Natural killer cell (primary cell): Measurements from ENCODE around the gene FAM227B. TPM values are rescaled to one million over a fixed set of nuclear protein-coding genes. Genes with fewer than 3 reads are reported as not detected.

Experiments
- ATAC-seq, 3 donors: fragments of 150-1000 bp in 2 of 3; fragments of 200-7000 bp in 1 of 3; cut with Tn5 transposase; 1 replicate in 1 of 3; 2 replicates in 2 of 3; pipeline ENCODE4 v1.10.0; 2021; ENCODE audit warnings: mild to moderate bottlenecking in 2 of 3, moderate library complexity in 2 of 3
- DNase-seq, 2 donors: peaks; one replicate each; pipeline versions ENCODE4 v3.0.0 to v3.0.0-alpha.2; 2013 to 2021; ENCODE audit warnings: mixed read lengths in 1 of 2
- H3K27ac ChIP-seq: one replicate; pipeline ENCODE4 v1.5.1; 2013; ENCODE audit warnings: mild to moderate bottlenecking, low read length
- H3K27me3 ChIP-seq: one replicate; pipeline ENCODE4 v1.6.1; 2013; ENCODE audit warnings: low read length; ENCODE audit not compliant: control insufficient read depth, insufficient read depth
- H3K36me3 ChIP-seq: one replicate; pipeline ENCODE4 v1.6.1; 2013; ENCODE audit warnings: low read length; ENCODE audit not compliant: control insufficient read depth, insufficient read depth
- H3K4me1 ChIP-seq: one replicate; pipeline ENCODE4 v1.6.1; 2013; ENCODE audit warnings: low read length; ENCODE audit not compliant: control insufficient read depth, insufficient read depth
- H3K4me3 ChIP-seq: one replicate; pipeline ENCODE4 v1.5.1; 2013; ENCODE audit warnings: low read length
- H3K9me3 ChIP-seq: one replicate; pipeline ENCODE4 v1.6.1; 2013; ENCODE audit warnings: low read length; ENCODE audit not compliant: control insufficient read depth, insufficient read depth
- H3K27ac Mint-ChIP-seq, 2 donors: one replicate each; pipeline ENCODE4 v1.8.0; 2022; ENCODE audit warnings: mild to moderate bottlenecking in 2 of 2, mixed read lengths in 2 of 2, moderate library complexity in 1 of 2
- H3K27me3 Mint-ChIP-seq, 2 donors: one replicate each; pipeline ENCODE4 v1.8.0; 2022; ENCODE audit warnings: low read depth in 2 of 2, mixed read lengths in 2 of 2
- H3K36me3 Mint-ChIP-seq: one replicate; pipeline ENCODE4 v1.8.0; 2022; ENCODE audit warnings: mixed read lengths
- H3K4me1 Mint-ChIP-seq, 2 donors: one replicate each; pipeline ENCODE4 v1.8.0; 2022; ENCODE audit warnings: mixed read lengths in 2 of 2
- H3K4me3 Mint-ChIP-seq: one replicate; pipeline ENCODE4 v1.8.0; 2022; ENCODE audit warnings: mild to moderate bottlenecking, moderate library complexity, mixed read lengths
- H3K9me3 Mint-ChIP-seq, 2 donors: one replicate each; pipeline ENCODE4 v1.8.0; 2022; ENCODE audit warnings: mixed read lengths in 2 of 2
- WGBS: methylation state at CpG from one replicate; pipeline ENCODE4 v1.1.7; 2013; ENCODE audit warnings: missing lambda C conversion rate; ENCODE audit not compliant: insufficient coverage; 5-methylcytosine and 5-hydroxymethylcytosine counted together
- intact Hi-C: fragments of 100-400 bp; cut with micrococcal nuclease; formaldehyde crosslinking; loops from one replicate; pipeline ENCODE4 v1.14.2; 2022
- total RNA-seq, 4 donors: library from RNA; stranded (reverse); fragments of 120-200 nt in 1 of 4; gene quantifications; one replicate each; pipeline versions ENCODE4 v1.2.3 to v1.2.4, GENCODE V29; 2013 to 2022
- TF ChIP-seq, protein P1 (sequence below): fragments of 200-600 bp; IDR thresholded peaks from one replicate; pipeline ENCODE4 v1.8.0; 2022; ENCODE audit warnings: antibody characterized with exemption

The FAM227B gene
- total RNA-seq, 3 donors from 2014 or later (not counting 1 experiment from before 2014, with no cell fraction given): 3.8 to 5.0 (median 4.9) TPM

DNA sequence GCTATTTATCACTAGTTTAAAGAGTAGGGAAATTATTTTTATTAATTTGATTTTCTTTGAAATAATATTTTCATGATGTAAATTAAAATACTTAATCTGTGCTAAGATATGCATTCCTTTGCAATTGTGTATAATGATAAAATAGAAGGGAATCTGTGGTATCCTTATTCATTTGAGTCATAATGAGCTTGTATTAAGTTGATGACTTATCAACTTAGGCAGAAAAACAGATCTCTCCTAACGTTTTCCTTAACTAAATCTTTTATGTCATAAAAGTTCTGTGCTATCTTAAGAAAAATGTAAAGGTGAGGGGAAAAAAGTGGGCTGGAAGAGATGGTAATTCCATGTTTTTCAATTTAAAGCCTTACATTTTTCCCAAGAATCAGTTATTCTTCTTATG is 195.7 kb downstream of the FAM227B start:
- no peaks in the 10 kb centered on the region for H3K9me3 ChIP-seq
- ATAC-seq (no peak), DNase-seq (no peak)
- Mint-ChIP-seq H3K36me3 (no peaks in the 10 kb centered on the region), H3K9me3 (peaks cover 0 to 2% of the 10 kb centered on the region in 2 donors), H3K4me1 (peaks cover 6 to 7% of the 10 kb centered on the region in 2 donors), H3K27ac (no peak overlapping the region), H3K27me3 (peaks cover 3 to 14% of the 10 kb centered on the region in 2 donors), H3K4me3 (no peak overlapping the region)
- no CpG with 5 or more reads among the region's 1 CpG for WGBS
- no peaks in the 10 kb centered on the region for H3K4me1 ChIP-seq
- H3K27ac ChIP-seq: no peak overlapping the region
- intact Hi-C loops: loop anchor here (5.0 kb wide), 1 partner anchor 208 kb away; no protein-coding TSS in a partner anchor
- no peaks in the 10 kb centered on the region for H3K27me3 ChIP-seq
- no peaks in the 10 kb centered on the region for H3K36me3 ChIP-seq
- TF ChIP-seq, protein P1, sequence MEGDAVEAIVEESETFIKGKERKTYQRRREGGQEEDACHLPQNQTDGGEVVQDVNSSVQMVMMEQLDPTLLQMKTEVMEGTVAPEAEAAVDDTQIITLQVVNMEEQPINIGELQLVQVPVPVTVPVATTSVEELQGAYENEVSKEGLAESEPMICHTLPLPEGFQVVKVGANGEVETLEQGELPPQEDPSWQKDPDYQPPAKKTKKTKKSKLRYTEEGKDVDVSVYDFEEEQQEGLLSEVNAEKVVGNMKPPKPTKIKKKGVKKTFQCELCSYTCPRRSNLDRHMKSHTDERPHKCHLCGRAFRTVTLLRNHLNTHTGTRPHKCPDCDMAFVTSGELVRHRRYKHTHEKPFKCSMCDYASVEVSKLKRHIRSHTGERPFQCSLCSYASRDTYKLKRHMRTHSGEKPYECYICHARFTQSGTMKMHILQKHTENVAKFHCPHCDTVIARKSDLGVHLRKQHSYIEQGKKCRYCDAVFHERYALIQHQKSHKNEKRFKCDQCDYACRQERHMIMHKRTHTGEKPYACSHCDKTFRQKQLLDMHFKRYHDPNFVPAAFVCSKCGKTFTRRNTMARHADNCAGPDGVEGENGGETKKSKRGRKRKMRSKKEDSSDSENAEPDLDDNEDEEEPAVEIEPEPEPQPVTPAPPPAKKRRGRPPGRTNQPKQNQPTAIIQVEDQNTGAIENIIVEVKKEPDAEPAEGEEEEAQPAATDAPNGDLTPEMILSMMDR: no peak
- H3K4me3 ChIP-seq: no peak overlapping the region

DNA sequence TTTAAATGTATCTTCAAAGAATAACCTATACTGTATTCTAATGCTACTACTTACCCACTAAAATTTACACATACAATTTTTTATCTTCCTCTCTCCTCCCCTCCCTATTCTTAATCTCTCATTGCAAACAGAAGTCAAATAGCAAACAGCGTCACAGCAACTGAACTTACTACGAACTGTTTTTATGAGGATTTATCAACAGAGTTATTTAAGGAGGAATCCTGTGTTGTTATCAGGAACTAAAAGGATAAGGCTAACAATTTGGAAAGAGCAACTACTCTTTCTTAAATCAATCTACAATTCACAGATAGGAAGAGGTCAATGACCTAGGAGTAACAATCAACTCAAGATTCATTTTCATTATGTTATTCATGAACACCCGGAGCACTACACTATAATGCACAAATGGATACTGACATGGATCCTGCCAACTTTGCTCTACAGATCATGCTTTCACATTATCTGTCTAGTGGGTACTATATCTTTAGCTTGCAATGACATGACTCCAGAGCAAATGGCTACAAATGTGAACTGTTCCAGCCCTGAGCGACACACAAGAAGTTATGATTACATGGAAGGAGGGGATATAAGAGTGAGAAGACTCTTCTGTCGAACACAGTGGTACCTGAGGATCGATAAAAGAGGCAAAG is 196.6 kb downstream of the FAM227B start:
- H3K27me3 Mint-ChIP-seq: peaks cover 3 to 14% of the 10 kb centered on the region in 2 donors
- Histone ChIP-seq H3K27ac (no peak overlapping the region), H3K36me3 (no peaks in the 10 kb centered on the region), H3K4me1 (no peaks in the 10 kb centered on the region), H3K9me3 (no peaks in the 10 kb centered on the region), H3K4me3 (no peak overlapping the region), H3K27me3 (no peaks in the 10 kb centered on the region)
- no peak overlapping the region for H3K4me3 Mint-ChIP-seq
- intact Hi-C loops: loop anchor here (2.0 kb wide), 1 partner anchor 563 kb away; no protein-coding TSS in a partner anchor
- peaks cover 6 to 7% of the 10 kb centered on the region in 2 donors for H3K4me1 Mint-ChIP-seq
- no peak for ATAC-seq
- 66% methylated on average over 5 of the region's 6 CpGs for WGBS
- H3K9me3 Mint-ChIP-seq: peaks cover 0 to 2% of the 10 kb centered on the region in 2 donors
- H3K36me3 Mint-ChIP-seq: no peaks in the 10 kb centered on the region
- TF ChIP-seq, protein P1: no peak
- no peak for DNase-seq
- H3K27ac Mint-ChIP-seq: no peak overlapping the region

DNA sequence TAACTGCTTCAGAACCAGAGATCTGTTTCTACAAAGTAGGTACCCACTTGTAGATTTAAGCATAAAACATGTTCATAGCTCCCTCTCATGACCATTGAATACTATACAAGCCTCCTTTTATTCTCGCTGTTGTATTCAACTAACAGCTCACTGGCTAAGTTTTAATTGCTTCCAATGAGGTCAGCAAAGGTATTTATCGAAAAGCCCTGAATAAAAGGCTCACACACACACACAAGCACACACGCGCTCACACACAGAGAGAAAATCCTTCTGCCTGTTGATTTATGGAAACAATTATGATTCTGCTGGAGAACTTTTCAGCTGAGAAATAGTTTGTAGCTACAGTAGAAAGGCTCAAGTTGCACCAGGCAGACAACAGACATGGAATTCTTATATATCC is 197.6 kb downstream of the FAM227B start, which contains the start of gene FGF7:
Gene FGF7, plus strand, starts transcription at position 222 of the 400 bp plus-strand sequence. CDS start 1,056 bp downstream, outside the sequence.
- ATAC-seq: no peak
- WGBS: 60% methylated on average over 1 of the region's 4 CpGs
- intact Hi-C loops: loop anchor here (2.0 kb wide), 1 partner anchor 562 kb away; no protein-coding TSS in a partner anchor

More for the DNA sequence above, 197.6 kb downstream of the FAM227B start, which contains the start of gene FGF7:
- Histone ChIP-seq H3K4me1 (no peaks in the 10 kb centered on the region), H3K27me3 (no peaks in the 10 kb centered on the region), H3K9me3 (no peaks in the 10 kb centered on the region), H3K4me3 (no peak within 1 kb of the TSS), H3K36me3 (no peaks in the 10 kb centered on the region), H3K27ac (no peak within 1 kb of the TSS)
- H3K9me3 Mint-ChIP-seq: peaks cover 0 to 2% of the 10 kb centered on the region in 2 donors
- TF ChIP-seq, protein P1: no peak
- peaks cover 3 to 13% of the 10 kb centered on the region in 2 donors for H3K27me3 Mint-ChIP-seq
- no peak for DNase-seq
- no peaks in the 10 kb centered on the region for H3K36me3 Mint-ChIP-seq
- H3K27ac Mint-ChIP-seq: peak within 1 kb of the TSS; percentile 86 to 90
- H3K4me1 Mint-ChIP-seq: peaks cover 6 to 7% of the 10 kb centered on the region in 2 donors
- peak within 1 kb of the TSS; percentile 15 for H3K4me3 Mint-ChIP-seq
